Loucy (cell line): ENCODE data around the gene FANCC.

ENCODE experiments used
- EZH2phosphoT487 ChIP-seq: fragments of 200-600 bp; IDR thresholded peaks from 2 replicates; pipeline ENCODE4 v1.6.1; 2018; ENCODE audit warnings: antibody characterized with exemption, mild to moderate bottlenecking, moderate library complexity, borderline replicate concordance
- TF ChIP-seq, protein P1 (sequence below): fragments of 200-600 bp; sonication (generic); conservative IDR thresholded peaks from 2 replicates; pipeline ENCODE4 v1.5.1; 2014; ENCODE audit warnings: mild to moderate bottlenecking, antibody characterized with exemption, low read length

DNA sequence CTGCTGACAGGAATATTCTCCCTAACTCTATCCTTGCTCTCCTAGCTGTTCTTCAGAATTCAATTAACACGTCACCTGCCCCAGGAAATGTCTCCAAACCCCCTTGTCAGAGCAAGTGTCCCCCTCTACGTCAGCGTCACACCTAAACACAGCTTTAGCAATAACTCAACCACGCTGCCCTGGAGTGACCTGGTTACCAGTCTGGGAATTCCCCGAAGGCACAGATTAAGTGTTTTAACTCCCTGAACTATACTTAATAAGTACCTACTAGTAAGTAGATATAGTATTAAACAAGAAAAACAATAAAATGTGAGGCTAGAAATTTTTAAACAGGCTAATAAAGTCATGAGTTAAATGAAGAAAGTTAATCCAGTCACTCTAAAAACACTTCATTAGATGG is 78.4 kb downstream of the FANCC start:
- TF ChIP-seq, protein P1, sequence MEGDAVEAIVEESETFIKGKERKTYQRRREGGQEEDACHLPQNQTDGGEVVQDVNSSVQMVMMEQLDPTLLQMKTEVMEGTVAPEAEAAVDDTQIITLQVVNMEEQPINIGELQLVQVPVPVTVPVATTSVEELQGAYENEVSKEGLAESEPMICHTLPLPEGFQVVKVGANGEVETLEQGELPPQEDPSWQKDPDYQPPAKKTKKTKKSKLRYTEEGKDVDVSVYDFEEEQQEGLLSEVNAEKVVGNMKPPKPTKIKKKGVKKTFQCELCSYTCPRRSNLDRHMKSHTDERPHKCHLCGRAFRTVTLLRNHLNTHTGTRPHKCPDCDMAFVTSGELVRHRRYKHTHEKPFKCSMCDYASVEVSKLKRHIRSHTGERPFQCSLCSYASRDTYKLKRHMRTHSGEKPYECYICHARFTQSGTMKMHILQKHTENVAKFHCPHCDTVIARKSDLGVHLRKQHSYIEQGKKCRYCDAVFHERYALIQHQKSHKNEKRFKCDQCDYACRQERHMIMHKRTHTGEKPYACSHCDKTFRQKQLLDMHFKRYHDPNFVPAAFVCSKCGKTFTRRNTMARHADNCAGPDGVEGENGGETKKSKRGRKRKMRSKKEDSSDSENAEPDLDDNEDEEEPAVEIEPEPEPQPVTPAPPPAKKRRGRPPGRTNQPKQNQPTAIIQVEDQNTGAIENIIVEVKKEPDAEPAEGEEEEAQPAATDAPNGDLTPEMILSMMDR, result no peak
- TF ChIP-seq EZH2phosphoT487, result no peak
